ENCODE results near the gene SSBP1.

DNA sequence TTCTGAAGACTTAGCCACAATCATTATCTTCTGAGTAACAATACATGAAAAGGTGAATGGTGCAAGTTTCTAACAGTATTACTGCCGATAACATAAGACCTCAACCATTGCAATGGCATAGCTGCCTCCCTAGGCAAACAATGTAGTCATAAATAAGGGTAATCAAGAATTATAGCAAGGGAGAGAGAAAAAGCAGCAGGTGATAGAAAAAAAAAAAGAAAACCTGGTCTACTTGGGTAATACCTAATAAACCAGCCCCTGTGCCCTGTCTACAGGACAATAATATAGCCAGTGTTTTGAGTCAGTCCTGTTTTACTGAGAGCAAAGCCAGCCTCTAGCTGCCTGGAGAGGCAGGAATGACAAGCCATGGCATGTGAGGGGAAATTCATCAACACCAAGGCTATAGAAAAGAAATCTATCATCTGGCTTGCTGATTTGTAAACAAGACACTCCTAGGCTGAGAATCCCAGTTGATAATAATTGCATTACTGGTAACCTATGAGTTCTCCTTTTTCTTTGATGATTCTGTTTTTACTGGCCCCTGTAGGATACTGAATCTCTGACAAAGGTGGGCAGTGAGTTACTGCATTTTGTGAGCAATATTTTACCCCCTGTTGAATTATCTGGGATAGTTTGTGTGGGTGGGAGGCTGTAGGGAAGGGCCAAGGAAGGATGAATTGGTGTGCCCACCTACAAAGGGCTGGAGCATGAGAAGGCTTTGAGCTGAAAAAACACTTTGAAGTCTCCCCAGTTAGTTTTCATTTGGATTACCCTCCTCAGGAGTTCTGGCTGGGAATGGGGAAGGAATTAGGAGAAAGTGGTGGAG, 31.7 kb upstream of the SSBP1 start:
- no peak for TF ChIP-seq CTCF (conservative IDR thresholded peaks at IDR 0.05; ENCODE audit: low read depth, low read length)
- no peak for TF ChIP-seq EZH2 (IDR thresholded peaks at IDR 0.05; ENCODE audit: low read length, unreplicated experiment)
